ENCODE results near the gene PACS2. TPM values are rescaled to one million over a fixed set of nuclear protein-coding genes. Genes with fewer than 3 reads are reported as not detected.

Gene PACS2
- total and polyA plus RNA-seq, 2 of the 4 experiments (the other 2 are of a cell fraction): 15.6 to 32.2 TPM

DNA sequence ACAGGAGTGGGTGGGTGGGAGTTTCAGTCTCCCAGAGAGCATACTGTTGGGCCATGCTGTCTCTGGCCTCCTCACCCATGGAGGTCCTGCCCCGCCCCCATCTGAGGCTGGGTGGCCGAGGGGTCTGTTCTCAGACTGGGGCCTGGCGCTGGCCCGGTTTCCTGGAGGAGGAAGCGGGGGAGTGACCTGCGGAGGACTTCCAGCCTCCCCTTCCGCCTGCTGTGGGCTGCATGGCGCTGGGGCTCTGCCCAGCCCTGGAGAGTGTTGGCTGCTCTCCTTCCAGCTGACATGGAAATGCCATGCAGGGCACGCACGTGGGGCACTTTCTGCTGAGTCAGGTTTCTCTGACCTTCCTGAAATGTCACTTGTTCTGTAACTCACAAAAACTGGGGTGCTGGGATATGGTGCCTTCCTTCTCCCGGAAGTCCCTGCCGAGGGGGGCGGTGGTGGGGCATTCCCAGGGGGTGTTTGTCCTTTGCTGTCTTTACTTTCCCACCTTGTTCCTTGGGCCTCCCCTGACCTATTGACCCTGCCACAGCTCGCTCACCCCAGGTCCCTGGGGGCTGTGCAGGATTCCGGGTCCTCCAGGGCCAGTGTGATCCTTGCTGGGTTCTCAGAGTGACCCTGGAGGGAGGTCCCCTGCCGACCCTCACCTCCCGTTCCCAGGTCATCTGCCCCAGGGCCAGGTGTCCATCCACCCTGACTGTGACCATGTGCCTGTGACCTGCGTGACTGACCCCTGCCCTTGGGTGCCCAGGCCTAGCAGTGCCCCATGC lies 23.6 kb downstream of the PACS2 start:
- Histone ChIP-seq H3K18ac (ENCODE audit: low read depth, low read length) (no peak overlapping the region), H4K8ac (ENCODE audit: low read depth in 2 of 2, low read length in 2 of 2) (no peak overlapping the region), H3K9ac (ENCODE audit: low read depth, low read length) (no peak overlapping the region), H3K4me1 (ENCODE audit: control insufficient read depth, insufficient read depth, low read length) (peaks cover 4% of the 10 kb centered on the region), H3K4me2 (ENCODE audit: low read depth, low read length) (no peak overlapping the region), H3K27me3 (ENCODE audit: control insufficient read depth, insufficient read depth, low read length) (no peaks in the 10 kb centered on the region), H4K91ac (ENCODE audit: insufficient read depth, low read depth, low read length) (no peak overlapping the region), H2BK120ac (ENCODE audit: low read depth, low read length) (no peak overlapping the region), H3K9me3 (ENCODE audit: control insufficient read depth, insufficient read depth, low read length) (no peaks in the 10 kb centered on the region), H2AFZ (replicated peaks; ENCODE audit: low read length, poor library complexity) (peak overlapping the region; percentile 32), H2AK9ac (replicated peaks; ENCODE audit: low read depth, low read length, poor library complexity) (peak overlapping the region; percentile 39), H3K4ac (ENCODE audit: low read depth, low read length) (no peak overlapping the region), H3K36me3 (ENCODE audit: control insufficient read depth, insufficient read depth, low read length) (no peaks in the 10 kb centered on the region), H2BK5ac (ENCODE audit: low read depth, low read length, poor library complexity, severe bottlenecking) (no peak overlapping the region), H3K79me1 (ENCODE audit: low read depth in 1 of 2, low read length in 2 of 2) (peaks cover 10 to 57% of the 10 kb centered on the region in 2 experiments), H3K4me3 (ENCODE audit: insufficient read depth, low read depth, low read length) (no peak overlapping the region), H2AK5ac (ENCODE audit: low read depth, low read length) (no peak overlapping the region), H3K23ac (ENCODE audit: low read depth, low read length) (no peak overlapping the region), H4K5ac (ENCODE audit: low read depth, low read length) (no peak overlapping the region), H4K20me1 (ENCODE audit: insufficient read depth, low read length) (peaks cover 64% of the 10 kb centered on the region), H2BK15ac (ENCODE audit: low read depth, low read length) (no peak overlapping the region), H2BK20ac (ENCODE audit: low read depth, low read length) (no peak overlapping the region), H3K56ac (ENCODE audit: extremely low read depth, insufficient read depth, low read length) (no peak overlapping the region), H3K14ac (replicated peaks; ENCODE audit: low read depth, low read length) (no peak overlapping the region), H3K9me1 (ENCODE audit: insufficient read depth, low read length) (peaks cover 2% of the 10 kb centered on the region; the same call in 1 of the 2 replicates), H3K27ac (ENCODE audit: insufficient read depth, low read length) (no peak overlapping the region)
- peak; percentile 95 for TF ChIP-seq MAFK (IDR thresholded peaks at IDR 0.05; ENCODE audit: low read depth, low read length)
- TF ChIP-seq RAD21 (IDR thresholded peaks at IDR 0.05; ENCODE audit: low read length): no peak
- TF ChIP-seq POLR2A (IDR thresholded peaks at IDR 0.05; ENCODE audit: low read depth, low read length): no peak
- ATAC-seq (ENCODE audit: low read depth) (no peak), DNase-seq (no peak)
- dilution Hi-C loops (cut with HindIII; ENCODE audit: low sequenced_read_pairs, unreplicated experiment) (no loop called here), in situ Hi-C loops (cut with MboI; ENCODE audit: low sequenced_read_pairs) (no loop called here), intact Hi-C loops (cut with micrococcal nuclease) (no loop called here)
- POLR2A ChIA-PET (ENCODE audit: unreplicated experiment): no interaction called here
- BruUV-seq (replicated peaks): no TSS peak
- WGBS, 2 experiments (ENCODE audit: extremely low coverage in 2 of 2, insufficient read length in 1 of 2): 69% methylated on average over 4 of the region's 18 CpGs; no CpG with 5 or more reads in 1 of the 2 experiments
- CTCF ChIA-PET: no interaction called here

All from IMR-90 (cell line).